ENCODE data around the gene F2RL1.

F2RL1 gene

DNA sequence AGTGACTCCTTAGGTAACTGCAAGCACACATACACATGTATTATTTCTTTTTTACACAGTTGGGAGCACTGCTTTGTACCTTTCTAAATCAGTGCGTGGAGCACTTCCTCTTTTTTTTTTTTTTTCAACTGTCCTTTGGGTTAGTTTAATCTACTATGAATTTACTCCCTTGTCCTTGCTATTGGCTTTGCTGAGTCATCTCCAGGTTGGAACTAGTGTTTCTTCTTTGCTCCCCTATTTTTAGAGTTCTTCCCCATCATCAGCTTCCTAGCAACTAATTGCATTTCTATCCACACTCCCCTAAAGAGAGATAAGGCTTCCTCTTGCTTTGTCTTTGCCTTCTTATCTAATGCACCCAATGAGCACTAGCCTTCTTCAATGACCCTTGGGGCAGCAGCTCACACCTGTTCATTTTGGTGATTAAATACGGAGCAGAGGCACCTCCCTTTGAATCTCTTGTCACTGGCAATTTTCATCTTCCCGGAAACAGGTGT, 55.3 kb downstream of the F2RL1 start:
- Histone ChIP-seq H3K9ac (ENCODE audit: low read length) (no peak overlapping the region), H3K36me3 (ENCODE audit: insufficient read depth, low read length) (no peaks in the 10 kb centered on the region), H3K9me3 (ENCODE audit: low read length) (no peaks in the 10 kb centered on the region), H3K4me3 (ENCODE audit: low read depth in 1 of 2, low read length in 2 of 2) (no peak overlapping the region), H3K27ac (ENCODE audit: low read depth, low read length) (no peak overlapping the region), H3K27me3 (ENCODE audit: control insufficient read depth in 1 of 2, insufficient read depth in 2 of 2, low read length in 2 of 2) (no peaks in the 10 kb centered on the region), H3K4me1 (ENCODE audit: insufficient read depth, low read length) (no peaks in the 10 kb centered on the region)
